Activated naive CD8-positive, alpha-beta T cell treated with anti-CD3 and anti-CD28 coated beads, Interleukin-2, amount 10 ng/mL, durations not matched to agents 7 days and 5 days (primary cell): ENCODE results near the gene CCDC15. TPM values are rescaled to one million over a fixed set of nuclear protein-coding genes. Genes with fewer than 3 reads are reported as not detected.

Experiments
- ATAC-seq: fragments of 150-1000 bp; cut with Tn5 transposase; one replicate; pipeline ENCODE4 v1.10.0; 2021; ENCODE audit warnings: low read depth, moderate library complexity
- POLR2A ChIA-PET: fragments of 350-600 bp; sonication (Branson Sonifier 250); formaldehyde crosslinking; loops from one replicate; lab custom pipeline; 2021; ENCODE audit warnings: antibody characterized with exemption; lab: Charles Lee
- DNase-seq: peaks from one replicate; pipeline ENCODE4 v3.0.0; 2021
- H3K27ac Mint-ChIP-seq: one replicate; pipeline ENCODE4 v1.8.0; 2022; ENCODE audit warnings: mild to moderate bottlenecking, mixed read lengths
- H3K27me3 Mint-ChIP-seq: one replicate; pipeline ENCODE4 v1.8.0; 2022; ENCODE audit warnings: mild to moderate bottlenecking, moderate library complexity, mixed read lengths
- H3K36me3 Mint-ChIP-seq: one replicate; pipeline ENCODE4 v1.8.0; 2021; ENCODE audit warnings: mild to moderate bottlenecking, mixed read lengths
- H3K4me1 Mint-ChIP-seq: one replicate; pipeline ENCODE4 v1.8.0; 2021; ENCODE audit warnings: mixed read lengths
- H3K4me3 Mint-ChIP-seq: one replicate; pipeline ENCODE4 v1.8.0; 2022; ENCODE audit warnings: mild to moderate bottlenecking, moderate library complexity, mixed read lengths
- H3K9me3 Mint-ChIP-seq: one replicate; pipeline ENCODE4 v1.8.0; 2021; ENCODE audit warnings: mixed read lengths
- total RNA-seq, 2 experiments: library from RNA; stranded (reverse); gene quantifications; one replicate each; pipeline ENCODE4 v1.2.3, GENCODE V29; 2021

Gene CCDC15
- total RNA-seq, 2 experiments from 2014 or later: 5.9 to 6.6 TPM

DNA sequence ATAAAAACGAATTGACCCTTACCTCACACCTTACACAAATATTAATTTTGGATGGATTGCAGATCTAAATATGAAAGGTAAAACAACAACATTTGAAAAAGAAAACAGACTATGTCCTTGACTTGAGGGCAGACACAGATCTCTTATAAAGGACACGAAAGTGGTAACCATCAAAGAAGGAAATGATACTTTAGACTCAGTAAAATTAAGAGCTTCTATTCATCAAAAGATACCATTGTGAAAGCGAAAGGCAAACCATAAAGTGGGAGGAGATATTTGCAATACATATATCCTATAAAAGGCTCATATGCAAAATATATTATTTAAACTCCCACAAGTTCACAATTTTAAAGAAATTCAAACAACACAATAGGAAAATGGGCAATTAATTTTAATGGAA, 23.2 kb upstream of the CCDC15 start:
- no peaks in the 10 kb centered on the region for H3K9me3 Mint-ChIP-seq
- peak overlapping the region; percentile 5 for H3K4me3 Mint-ChIP-seq
- peaks cover 12% of the 10 kb centered on the region for H3K4me1 Mint-ChIP-seq
- no peaks in the 10 kb centered on the region for H3K27me3 Mint-ChIP-seq
- peak; percentile 84 for ATAC-seq
- H3K36me3 Mint-ChIP-seq: no peaks in the 10 kb centered on the region
- no peak for DNase-seq
- peak overlapping the region; percentile 67 for H3K27ac Mint-ChIP-seq
- POLR2A ChIA-PET: interaction anchor here (0.9 to 1.3 kb wide), 3 partner anchors 20 to 55 kb away, joined by 3 to 4 read pairs (median 3); no protein-coding TSS in a partner anchor

DNA sequence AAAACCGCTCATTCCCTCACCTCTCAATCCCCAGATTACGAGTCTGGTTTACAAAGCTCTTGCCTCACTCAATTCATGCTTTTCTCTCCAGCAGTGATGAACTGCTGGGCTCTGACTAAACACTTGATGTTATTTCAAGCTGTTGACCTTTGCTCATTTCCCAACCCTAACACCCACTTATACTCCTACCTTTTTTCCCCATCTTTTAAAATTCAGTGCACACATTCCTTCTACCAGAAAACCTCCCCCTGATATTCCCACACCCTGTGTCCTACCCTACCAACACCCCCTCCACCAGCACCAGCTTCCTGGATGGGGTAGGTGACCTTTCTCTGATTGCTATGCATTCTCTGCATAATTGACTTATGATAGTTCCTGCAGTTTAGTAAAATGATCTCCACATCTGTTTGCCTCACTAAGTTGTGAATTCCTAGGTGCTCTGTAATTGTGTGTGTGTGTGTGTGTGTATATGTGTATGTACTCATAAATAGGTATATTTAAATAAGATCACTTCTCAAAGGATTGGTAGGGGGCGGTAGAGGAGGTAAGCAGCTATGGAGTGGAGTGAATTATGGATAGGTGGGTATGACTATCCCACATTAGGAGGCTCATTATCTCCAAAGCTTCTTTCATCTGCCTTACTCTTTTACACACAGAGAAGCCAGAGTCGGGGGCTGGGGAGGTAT, 19.0 kb upstream of the CCDC15 start:
- no peak for ATAC-seq
- Mint-ChIP-seq H3K27ac (no peak overlapping the region), H3K9me3 (no peaks in the 10 kb centered on the region), H3K27me3 (peaks cover 8% of the 10 kb centered on the region), H3K36me3 (no peaks in the 10 kb centered on the region), H3K4me3 (no peak overlapping the region), H3K4me1 (peaks cover 11% of the 10 kb centered on the region)
- POLR2A ChIA-PET: interaction anchor here (1.6 kb wide), 1 partner anchor 19 kb away, joined by 6 read pairs; the partner anchor contains the start of gene CCDC15
- no peak for DNase-seq

GRCh38 chr11:124935548-124936514, 18.2 kb upstream of the CCDC15 start, which contains the start of gene HEPACAM:
Gene HEPACAM (minus strand): TSS chr11:124936047. CDS start chr11:124936006, 41 bp downstream.
- H3K27ac Mint-ChIP-seq: no peak within 1 kb of the TSS
- peaks cover 4% of the 10 kb centered on the region for H3K4me1 Mint-ChIP-seq
- no peaks in the 10 kb centered on the region for H3K36me3 Mint-ChIP-seq
- DNase-seq (no peak), ATAC-seq (no peak)
- H3K4me3 Mint-ChIP-seq: no peak within 1 kb of the TSS
- peaks cover 8% of the 10 kb centered on the region for H3K27me3 Mint-ChIP-seq
- no peaks in the 10 kb centered on the region for H3K9me3 Mint-ChIP-seq
- POLR2A ChIA-PET: interaction anchor here (1.1 to 1.6 kb wide), 2 partner anchors 18 kb away, joined by 3 to 6 read pairs; partner anchors contain the start of gene CCDC15

DNA sequence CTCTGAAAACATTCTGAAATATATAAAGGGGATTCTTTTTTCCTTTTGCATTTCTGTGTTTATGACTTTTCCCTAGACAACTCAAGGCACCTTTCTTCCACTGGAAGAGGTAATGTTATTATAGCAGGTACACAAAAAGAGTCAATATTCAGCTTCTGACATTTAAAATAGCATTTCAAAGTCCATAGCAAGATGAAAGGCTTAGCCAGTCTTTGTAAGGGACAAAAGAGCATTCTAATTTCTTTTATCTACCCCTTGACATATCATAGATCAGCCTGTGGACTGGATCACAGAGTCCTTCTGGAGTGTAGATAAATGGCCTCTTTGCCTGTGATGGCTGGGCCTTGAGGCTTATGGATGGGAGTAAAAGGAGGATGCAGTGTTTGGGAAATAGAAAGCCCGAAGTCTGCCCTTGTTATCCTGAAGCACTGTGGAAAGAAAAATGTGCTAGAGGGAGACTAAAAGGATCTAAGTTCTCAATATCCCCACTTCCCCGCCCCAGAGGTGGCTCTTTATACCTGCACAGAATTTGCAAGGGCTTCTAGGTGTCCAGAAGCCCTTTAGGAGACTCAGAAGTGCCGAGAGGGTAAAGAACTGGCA, 16.6 kb upstream of the CCDC15 start:
- Mint-ChIP-seq H3K27ac (no peak overlapping the region), H3K27me3 (peaks cover 8% of the 10 kb centered on the region), H3K4me1 (no peaks in the 10 kb centered on the region), H3K4me3 (no peak overlapping the region), H3K9me3 (no peaks in the 10 kb centered on the region), H3K36me3 (peaks cover 1% of the 10 kb centered on the region)
- POLR2A ChIA-PET: interaction anchor here (1.1 kb wide), 1 partner anchor 16 kb away, joined by 3 read pairs; the partner anchor contains the start of gene CCDC15
- ATAC-seq (no peak), DNase-seq (no peak)

DNA sequence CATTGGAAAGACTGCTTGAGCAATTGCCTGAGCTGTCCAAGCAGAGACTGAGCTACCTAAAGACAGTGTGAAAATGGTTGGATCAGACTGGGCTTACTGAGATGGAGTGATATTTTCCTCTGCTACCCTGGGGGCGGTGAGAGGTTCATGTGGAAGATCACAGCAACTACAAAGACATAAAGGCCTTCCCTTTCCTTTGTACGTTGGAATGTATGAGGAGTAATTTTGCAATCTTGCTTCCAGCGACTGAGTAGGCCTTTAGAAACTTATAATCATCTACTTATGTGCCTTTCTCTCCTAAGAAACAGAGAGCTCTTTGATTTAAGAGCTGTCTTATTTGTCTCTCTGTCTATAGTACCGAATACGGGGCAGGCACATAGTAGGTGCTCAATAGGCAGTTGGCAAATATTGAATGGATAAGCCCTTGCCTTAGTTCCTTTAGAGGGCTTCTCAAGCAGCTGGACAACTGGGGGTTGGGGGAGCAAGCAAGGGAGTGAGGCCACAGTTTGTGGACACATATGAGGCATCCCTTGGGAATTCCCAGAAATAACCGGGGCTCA, 15.7 kb upstream of the CCDC15 start:
- no peak overlapping the region for H3K4me3 Mint-ChIP-seq
- no peak for ATAC-seq
- peaks cover 3% of the 10 kb centered on the region for H3K4me1 Mint-ChIP-seq
- H3K36me3 Mint-ChIP-seq: peaks cover 1% of the 10 kb centered on the region
- H3K27me3 Mint-ChIP-seq: peaks cover 8% of the 10 kb centered on the region
- no peaks in the 10 kb centered on the region for H3K9me3 Mint-ChIP-seq
- DNase-seq: no peak
- POLR2A ChIA-PET: no interaction called here
- no peak overlapping the region for H3K27ac Mint-ChIP-seq

GRCh38 chr11:124938970-124939369, 15.0 kb upstream of the CCDC15 start:
- POLR2A ChIA-PET: no interaction called here
- peaks cover 8% of the 10 kb centered on the region for H3K27me3 Mint-ChIP-seq
- H3K4me3 Mint-ChIP-seq: no peak overlapping the region
- H3K9me3 Mint-ChIP-seq: no peaks in the 10 kb centered on the region
- DNase-seq (no peak), ATAC-seq (no peak)
- H3K36me3 Mint-ChIP-seq: peaks cover 1% of the 10 kb centered on the region
- no peak overlapping the region for H3K27ac Mint-ChIP-seq
- peaks cover 8% of the 10 kb centered on the region for H3K4me1 Mint-ChIP-seq

GRCh38 chr11:124941703-124942102, 12.3 kb upstream of the CCDC15 start:
- Mint-ChIP-seq H3K4me3 (no peak overlapping the region), H3K36me3 (peaks cover 4% of the 10 kb centered on the region), H3K9me3 (no peaks in the 10 kb centered on the region), H3K27me3 (peaks cover 1% of the 10 kb centered on the region), H3K4me1 (peaks cover 11% of the 10 kb centered on the region), H3K27ac (no peak overlapping the region)
- POLR2A ChIA-PET: interaction anchor here (0.7 to 2.2 kb wide), 2 partner anchors 12 to 636 kb away, joined by 6 to 7 read pairs; partner anchors contain the start of gene CCDC15
- DNase-seq: no peak
- ATAC-seq: no peak

- Mint-ChIP-seq H3K4me3 (no peak overlapping the region), H3K4me1 (peaks cover 11% of the 10 kb centered on the region), H3K9me3 (peaks cover under 1% of the 10 kb centered on the region), H3K27me3 (no peaks in the 10 kb centered on the region), H3K27ac (no peak overlapping the region), H3K36me3 (peaks cover 4% of the 10 kb centered on the region)
- no peak for ATAC-seq
- DNase-seq: no peak
- POLR2A ChIA-PET: interaction anchor here (1.9 to 2.2 kb wide), 2 partner anchors 11 to 12 kb away, joined by 6 to 14 read pairs; partner anchors contain the start of gene CCDC15
Observed at GRCh38 chr11:124942466-124943253, 11.3 kb upstream of the CCDC15 start.

GRCh38 chr11:124943254-124943616, 10.8 kb upstream of the CCDC15 start:
- POLR2A ChIA-PET: interaction anchor here (1.9 kb wide), 1 partner anchor 11 kb away, joined by 14 read pairs; the partner anchor contains the start of gene CCDC15
- no peak for ATAC-seq
- Mint-ChIP-seq H3K27me3 (no peaks in the 10 kb centered on the region), H3K4me3 (no peak overlapping the region), H3K9me3 (peaks cover 5% of the 10 kb centered on the region), H3K4me1 (peaks cover 11% of the 10 kb centered on the region), H3K36me3 (peaks cover 9% of the 10 kb centered on the region), H3K27ac (no peak overlapping the region)
- DNase-seq: no peak

GRCh38 chr11:124943741-124944140, 10.3 kb upstream of the CCDC15 start:
- H3K9me3 Mint-ChIP-seq: peaks cover 10% of the 10 kb centered on the region
- H3K4me1 Mint-ChIP-seq: peaks cover 12% of the 10 kb centered on the region
- H3K27me3 Mint-ChIP-seq: no peaks in the 10 kb centered on the region
- H3K36me3 Mint-ChIP-seq: peaks cover 14% of the 10 kb centered on the region
- DNase-seq (no peak), ATAC-seq (peak; percentile 68)
- H3K27ac Mint-ChIP-seq: peak overlapping the region; percentile 58
- no peak overlapping the region for H3K4me3 Mint-ChIP-seq
- POLR2A ChIA-PET: interaction anchor here (1.9 kb wide), 1 partner anchor 10 kb away, joined by 14 read pairs; the partner anchor contains the start of gene CCDC15

GRCh38 chr11:124944565-124944964, 9.4 kb upstream of the CCDC15 start:
- no peak for DNase-seq
- POLR2A ChIA-PET: interaction anchor here (1.2 to 1.9 kb wide), 2 partner anchors 10 to 17 kb away, joined by 3 to 14 read pairs; partner anchors contain the start of gene CCDC15
- H3K36me3 Mint-ChIP-seq: peaks cover 17% of the 10 kb centered on the region
- peaks cover 13% of the 10 kb centered on the region for H3K9me3 Mint-ChIP-seq
- H3K4me1 Mint-ChIP-seq: peaks cover 14% of the 10 kb centered on the region
- ATAC-seq: no peak
- H3K27ac Mint-ChIP-seq: no peak overlapping the region
- H3K27me3 Mint-ChIP-seq: no peaks in the 10 kb centered on the region
- no peak overlapping the region for H3K4me3 Mint-ChIP-seq

- Mint-ChIP-seq H3K4me3 (no peak overlapping the region), H3K9me3 (peaks cover 13% of the 10 kb centered on the region), H3K36me3 (peaks cover 17% of the 10 kb centered on the region), H3K27ac (no peak overlapping the region), H3K4me1 (peaks cover 20% of the 10 kb centered on the region), H3K27me3 (no peaks in the 10 kb centered on the region)
- DNase-seq (no peak), ATAC-seq (no peak)
- POLR2A ChIA-PET: interaction anchor here (1.2 kb wide), 1 partner anchor 18 kb away, joined by 3 read pairs; no protein-coding TSS in a partner anchor
Observed at GRCh38 chr11:124945826-124946225, 8.2 kb upstream of the CCDC15 start.
